ENCODE measurements around the gene ZNF462. TPM values are rescaled to one million over a fixed set of nuclear protein-coding genes. Genes with fewer than 3 reads are reported as not detected.

The ZNF462 gene, protein sequence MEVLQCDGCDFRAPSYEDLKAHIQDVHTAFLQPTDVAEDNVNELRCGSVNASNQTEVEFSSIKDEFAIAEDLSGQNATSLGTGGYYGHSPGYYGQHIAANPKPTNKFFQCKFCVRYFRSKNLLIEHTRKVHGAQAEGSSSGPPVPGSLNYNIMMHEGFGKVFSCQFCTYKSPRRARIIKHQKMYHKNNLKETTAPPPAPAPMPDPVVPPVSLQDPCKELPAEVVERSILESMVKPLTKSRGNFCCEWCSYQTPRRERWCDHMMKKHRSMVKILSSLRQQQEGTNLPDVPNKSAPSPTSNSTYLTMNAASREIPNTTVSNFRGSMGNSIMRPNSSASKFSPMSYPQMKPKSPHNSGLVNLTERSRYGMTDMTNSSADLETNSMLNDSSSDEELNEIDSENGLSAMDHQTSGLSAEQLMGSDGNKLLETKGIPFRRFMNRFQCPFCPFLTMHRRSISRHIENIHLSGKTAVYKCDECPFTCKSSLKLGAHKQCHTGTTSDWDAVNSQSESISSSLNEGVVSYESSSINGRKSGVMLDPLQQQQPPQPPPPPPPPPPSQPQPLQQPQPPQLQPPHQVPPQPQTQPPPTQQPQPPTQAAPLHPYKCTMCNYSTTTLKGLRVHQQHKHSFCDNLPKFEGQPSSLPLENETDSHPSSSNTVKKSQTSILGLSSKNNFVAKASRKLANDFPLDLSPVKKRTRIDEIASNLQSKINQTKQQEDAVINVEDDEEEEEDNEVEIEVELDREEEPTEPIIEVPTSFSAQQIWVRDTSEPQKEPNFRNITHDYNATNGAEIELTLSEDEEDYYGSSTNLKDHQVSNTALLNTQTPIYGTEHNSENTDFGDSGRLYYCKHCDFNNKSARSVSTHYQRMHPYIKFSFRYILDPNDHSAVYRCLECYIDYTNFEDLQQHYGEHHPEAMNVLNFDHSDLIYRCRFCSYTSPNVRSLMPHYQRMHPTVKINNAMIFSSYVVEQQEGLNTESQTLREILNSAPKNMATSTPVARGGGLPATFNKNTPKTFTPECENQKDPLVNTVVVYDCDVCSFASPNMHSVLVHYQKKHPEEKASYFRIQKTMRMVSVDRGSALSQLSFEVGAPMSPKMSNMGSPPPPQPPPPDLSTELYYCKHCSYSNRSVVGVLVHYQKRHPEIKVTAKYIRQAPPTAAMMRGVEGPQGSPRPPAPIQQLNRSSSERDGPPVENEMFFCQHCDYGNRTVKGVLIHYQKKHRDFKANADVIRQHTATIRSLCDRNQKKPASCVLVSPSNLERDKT (N-terminal part only)
- under 1 TPM; 0.48 to 0.55 TPM for total RNA-seq

DNA sequence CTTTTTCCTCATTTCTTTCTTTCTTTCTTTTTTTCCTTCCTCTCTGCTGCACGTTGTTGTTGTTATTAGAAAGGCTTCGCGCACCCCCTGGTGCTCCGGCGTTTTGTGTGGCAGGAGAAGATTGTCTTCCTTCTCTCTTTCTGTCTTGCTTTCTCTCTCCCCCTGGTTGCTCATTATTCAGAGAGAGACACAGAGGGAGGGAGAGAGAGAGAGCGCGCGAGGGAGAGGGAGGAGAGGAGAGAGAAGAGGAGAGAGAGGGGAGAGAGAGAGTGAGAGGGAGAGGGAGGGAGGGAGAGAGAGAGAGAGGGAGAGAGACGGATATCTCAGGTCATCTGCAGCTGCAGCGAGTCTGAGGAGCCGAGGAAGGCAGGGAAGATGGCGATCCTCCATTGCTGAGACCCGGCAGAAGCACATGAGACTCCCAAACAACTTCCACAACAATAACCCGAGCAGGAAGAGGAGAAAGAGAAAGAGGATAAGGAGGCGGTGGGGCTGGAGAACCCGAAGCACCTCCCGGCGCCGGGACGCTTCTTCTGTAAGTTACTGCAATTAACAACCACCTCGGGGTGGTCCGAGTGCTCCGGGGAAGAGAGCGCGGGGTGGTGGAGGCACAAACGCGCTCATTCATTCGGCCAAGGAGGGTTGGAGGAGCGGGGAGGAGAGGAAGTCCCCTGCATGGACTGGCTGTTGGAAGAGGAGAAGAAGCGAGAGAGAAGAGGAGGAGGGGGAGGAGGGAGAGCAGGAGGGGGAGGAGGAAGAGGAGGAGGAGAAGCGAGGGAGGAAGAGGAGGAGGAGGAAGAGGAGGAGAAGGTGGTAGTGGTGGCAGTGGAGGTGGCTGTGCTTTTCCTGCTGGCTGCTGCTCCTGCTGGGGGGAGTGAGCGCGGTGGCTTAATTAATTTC, at the start of gene ZNF462:
TSS of gene ZNF462 (plus strand) at position 346 of the 900 bp plus-strand sequence. CDS start 60,218 bp downstream, outside the sequence.

